ENCODE data around the gene CDH4. TPM values are rescaled to one million over a fixed set of nuclear protein-coding genes. Genes with fewer than 3 reads are reported as not detected.

Gene CDH4
- total RNA-seq, 1 experiment from 2014 or later, result not detected

- Histone ChIP-seq H3K9ac (ENCODE audit: low read length) (no peak overlapping the region), H3K9me3 (ENCODE audit: low read length) (no peaks in the 10 kb centered on the region), H2AFZ (ENCODE audit: low read length) (no peak overlapping the region), H3K36me3 (ENCODE audit: insufficient read depth, low read length) (no peaks in the 10 kb centered on the region), H3K27me3 (ENCODE audit: low read length) (no peaks in the 10 kb centered on the region), H3K79me2 (ENCODE audit: low read length) (no peaks in the 10 kb centered on the region), H3K4me1 (ENCODE audit: low read length) (no peaks in the 10 kb centered on the region), H3K9me2 (replicated peaks; ENCODE audit: insufficient read depth, low read length) (no peaks in the 10 kb centered on the region), H3K4me3 (ENCODE audit: low read length) (no peak overlapping the region), H4K20me1 (ENCODE audit: insufficient read depth, low read depth, low read length) (peaks cover 4% of the 10 kb centered on the region; the same call in 1 of the 2 replicates), H3K4me2 (ENCODE audit: low read depth, low read length, poor library complexity, severe bottlenecking) (no peak overlapping the region), H3K27ac (ENCODE audit: low read length) (no peak overlapping the region)
- no peak for DNase-seq
Observed at GRCh38 chr20:61654726-61655125, 402.7 kb downstream of the CDH4 start.

GRCh38 chr20:61655591-61655990 lies 403.5 kb downstream of the CDH4 start:
- Histone ChIP-seq H3K9ac (ENCODE audit: low read length) (no peak overlapping the region), H3K36me3 (ENCODE audit: insufficient read depth, low read length) (no peaks in the 10 kb centered on the region), H4K20me1 (ENCODE audit: insufficient read depth, low read depth, low read length) (peaks cover 4% of the 10 kb centered on the region; the same call in 1 of the 2 replicates), H3K79me2 (ENCODE audit: low read length) (no peaks in the 10 kb centered on the region), H3K27ac (ENCODE audit: low read length) (no peak overlapping the region), H3K4me3 (ENCODE audit: low read length) (no peak overlapping the region), H3K27me3 (ENCODE audit: low read length) (no peaks in the 10 kb centered on the region), H3K9me3 (ENCODE audit: low read length) (no peaks in the 10 kb centered on the region), H3K9me2 (replicated peaks; ENCODE audit: insufficient read depth, low read length) (no peaks in the 10 kb centered on the region), H3K4me1 (ENCODE audit: low read length) (no peaks in the 10 kb centered on the region), H2AFZ (ENCODE audit: low read length) (no peak overlapping the region), H3K4me2 (ENCODE audit: low read depth, low read length, poor library complexity, severe bottlenecking) (no peak overlapping the region)
- DNase-seq, result no peak

- Histone ChIP-seq H3K4me1 (ENCODE audit: low read length) (no peaks in the 10 kb centered on the region), H4K20me1 (ENCODE audit: insufficient read depth, low read depth, low read length) (peaks cover 4% of the 10 kb centered on the region; the same call in 1 of the 2 replicates), H3K27me3 (ENCODE audit: low read length) (no peaks in the 10 kb centered on the region), H3K9me3 (ENCODE audit: low read length) (no peaks in the 10 kb centered on the region), H3K9ac (ENCODE audit: low read length) (no peak overlapping the region), H3K36me3 (ENCODE audit: insufficient read depth, low read length) (no peaks in the 10 kb centered on the region), H3K27ac (ENCODE audit: low read length) (no peak overlapping the region), H3K4me3 (ENCODE audit: low read length) (no peak overlapping the region), H2AFZ (ENCODE audit: low read length) (no peak overlapping the region), H3K79me2 (ENCODE audit: low read length) (no peaks in the 10 kb centered on the region), H3K4me2 (ENCODE audit: low read depth, low read length, poor library complexity, severe bottlenecking) (no peak overlapping the region), H3K9me2 (replicated peaks; ENCODE audit: insufficient read depth, low read length) (no peaks in the 10 kb centered on the region)
- DNase-seq, result no peak
Observed at GRCh38 chr20:61656198-61656597, 404.1 kb downstream of the CDH4 start.

GRCh38 chr20:61657721-61658377 lies 405.8 kb downstream of the CDH4 start:
- Histone ChIP-seq H3K4me2 (ENCODE audit: low read depth, low read length, poor library complexity, severe bottlenecking) (no peak overlapping the region), H3K4me3 (ENCODE audit: low read length) (no peak overlapping the region), H4K20me1 (ENCODE audit: insufficient read depth, low read depth, low read length) (no peaks in the 10 kb centered on the region; the same call in 1 of the 2 replicates), H3K36me3 (ENCODE audit: insufficient read depth, low read length) (no peaks in the 10 kb centered on the region), H3K27me3 (ENCODE audit: low read length) (no peaks in the 10 kb centered on the region), H3K4me1 (ENCODE audit: low read length) (no peaks in the 10 kb centered on the region), H3K9ac (ENCODE audit: low read length) (no peak overlapping the region), H3K9me3 (ENCODE audit: low read length) (no peaks in the 10 kb centered on the region), H3K9me2 (replicated peaks; ENCODE audit: insufficient read depth, low read length) (no peaks in the 10 kb centered on the region), H2AFZ (ENCODE audit: low read length) (no peak overlapping the region), H3K27ac (ENCODE audit: low read length) (no peak overlapping the region), H3K79me2 (ENCODE audit: low read length) (no peaks in the 10 kb centered on the region)
- no peak for DNase-seq

- no peak overlapping the region for H3K4me2 ChIP-seq (ENCODE audit: low read depth, low read length, poor library complexity, severe bottlenecking)
- H2AFZ ChIP-seq (ENCODE audit: low read length), result no peak overlapping the region
- no peaks in the 10 kb centered on the region; the same call in 1 of the 2 replicates for H4K20me1 ChIP-seq (ENCODE audit: insufficient read depth, low read depth, low read length)
- H3K4me3 ChIP-seq (ENCODE audit: low read length), result no peak overlapping the region
- no peaks in the 10 kb centered on the region for H3K9me2 ChIP-seq (replicated peaks; ENCODE audit: insufficient read depth, low read length)
- H3K9me3 ChIP-seq (ENCODE audit: low read length), result no peaks in the 10 kb centered on the region
- H3K4me1 ChIP-seq (ENCODE audit: low read length), result no peaks in the 10 kb centered on the region
- H3K36me3 ChIP-seq (ENCODE audit: insufficient read depth, low read length), result no peaks in the 10 kb centered on the region
- H3K79me2 ChIP-seq (ENCODE audit: low read length), result no peaks in the 10 kb centered on the region
- no peak overlapping the region for H3K9ac ChIP-seq (ENCODE audit: low read length)
- H3K27me3 ChIP-seq (ENCODE audit: low read length), result no peaks in the 10 kb centered on the region
- DNase-seq, result no peak
- H3K27ac ChIP-seq (ENCODE audit: low read length), result no peak overlapping the region
Observed at GRCh38 chr20:61658563-61658962, 406.5 kb downstream of the CDH4 start.

GRCh38 chr20:61659246-61659993 lies 407.4 kb downstream of the CDH4 start:
- H3K27ac ChIP-seq (ENCODE audit: low read length), result no peak overlapping the region
- peaks cover 4% of the 10 kb centered on the region; the same call in 1 of the 2 replicates for H4K20me1 ChIP-seq (ENCODE audit: insufficient read depth, low read depth, low read length)
- no peak overlapping the region for H2AFZ ChIP-seq (ENCODE audit: low read length)
- no peaks in the 10 kb centered on the region for H3K36me3 ChIP-seq (ENCODE audit: insufficient read depth, low read length)
- H3K4me2 ChIP-seq (ENCODE audit: low read depth, low read length, poor library complexity, severe bottlenecking), result no peak overlapping the region
- no peaks in the 10 kb centered on the region for H3K9me3 ChIP-seq (ENCODE audit: low read length)
- no peaks in the 10 kb centered on the region for H3K4me1 ChIP-seq (ENCODE audit: low read length)
- H3K9ac ChIP-seq (ENCODE audit: low read length), result no peak overlapping the region
- DNase-seq, result no peak
- no peaks in the 10 kb centered on the region for H3K9me2 ChIP-seq (replicated peaks; ENCODE audit: insufficient read depth, low read length)
- H3K79me2 ChIP-seq (ENCODE audit: low read length), result no peaks in the 10 kb centered on the region
- H3K4me3 ChIP-seq (ENCODE audit: low read length), result no peak overlapping the region
- no peaks in the 10 kb centered on the region for H3K27me3 ChIP-seq (ENCODE audit: low read length)

GRCh38 chr20:61659994-61660346 lies 407.9 kb downstream of the CDH4 start:
- no peak overlapping the region for H3K4me3 ChIP-seq (ENCODE audit: low read length)
- H3K27me3 ChIP-seq (ENCODE audit: low read length), result no peaks in the 10 kb centered on the region
- no peaks in the 10 kb centered on the region for H3K4me1 ChIP-seq (ENCODE audit: low read length)
- no peaks in the 10 kb centered on the region for H3K36me3 ChIP-seq (ENCODE audit: insufficient read depth, low read length)
- no peak overlapping the region for H3K27ac ChIP-seq (ENCODE audit: low read length)
- no peak overlapping the region for H3K4me2 ChIP-seq (ENCODE audit: low read depth, low read length, poor library complexity, severe bottlenecking)
- DNase-seq, result no peak
- no peak overlapping the region for H3K9ac ChIP-seq (ENCODE audit: low read length)
- H2AFZ ChIP-seq (ENCODE audit: low read length), result no peak overlapping the region
- peaks cover 4% of the 10 kb centered on the region; the same call in 1 of the 2 replicates for H4K20me1 ChIP-seq (ENCODE audit: insufficient read depth, low read depth, low read length)
- H3K9me2 ChIP-seq (replicated peaks; ENCODE audit: insufficient read depth, low read length), result no peaks in the 10 kb centered on the region
- no peaks in the 10 kb centered on the region for H3K79me2 ChIP-seq (ENCODE audit: low read length)
- no peaks in the 10 kb centered on the region for H3K9me3 ChIP-seq (ENCODE audit: low read length)

GRCh38 chr20:61660559-61660958 lies 408.5 kb downstream of the CDH4 start:
- no peak overlapping the region for H3K4me2 ChIP-seq (ENCODE audit: low read depth, low read length, poor library complexity, severe bottlenecking)
- no peaks in the 10 kb centered on the region for H3K9me2 ChIP-seq (replicated peaks; ENCODE audit: insufficient read depth, low read length)
- H3K4me1 ChIP-seq (ENCODE audit: low read length), result no peaks in the 10 kb centered on the region
- no peaks in the 10 kb centered on the region for H3K36me3 ChIP-seq (ENCODE audit: insufficient read depth, low read length)
- peaks cover 4% of the 10 kb centered on the region; the same call in 1 of the 2 replicates for H4K20me1 ChIP-seq (ENCODE audit: insufficient read depth, low read depth, low read length)
- no peak overlapping the region for H3K27ac ChIP-seq (ENCODE audit: low read length)
- H3K27me3 ChIP-seq (ENCODE audit: low read length), result no peaks in the 10 kb centered on the region
- H3K4me3 ChIP-seq (ENCODE audit: low read length), result no peak overlapping the region
- H3K79me2 ChIP-seq (ENCODE audit: low read length), result no peaks in the 10 kb centered on the region
- DNase-seq, result no peak
- no peak overlapping the region for H3K9ac ChIP-seq (ENCODE audit: low read length)
- no peaks in the 10 kb centered on the region for H3K9me3 ChIP-seq (ENCODE audit: low read length)
- no peak overlapping the region for H2AFZ ChIP-seq (ENCODE audit: low read length)

All from Karpas-422 (cell line).